Measurements from ENCODE around the gene CSTA.

The CSTA gene

DNA sequence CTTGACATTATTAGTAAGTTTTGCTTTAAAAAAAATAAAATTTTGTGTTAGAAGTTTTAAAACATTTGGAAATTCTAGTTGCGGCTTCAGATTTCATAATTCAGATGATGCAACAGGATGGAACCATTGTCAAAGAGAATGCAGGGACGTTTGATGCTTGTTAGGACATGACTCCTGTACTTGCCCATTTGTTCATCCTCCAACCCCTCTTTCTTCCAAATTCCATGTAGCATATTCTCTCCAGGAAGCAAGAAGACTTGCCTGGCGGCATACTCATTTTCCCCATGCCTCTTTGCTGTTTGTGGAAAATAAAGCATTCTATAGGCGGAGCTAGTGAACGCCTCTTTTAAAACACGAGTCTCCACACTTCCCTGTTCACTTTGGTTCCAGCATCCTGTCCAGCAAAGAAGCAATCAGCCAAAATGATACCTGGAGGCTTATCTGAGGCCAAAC, at the start of gene CSTA:
Gene CSTA (plus strand): TSS at position 378 of the 453 bp plus-strand sequence. CDS start 45 bp downstream, at position 423.
- DNase-seq = no peak

- no peak for DNase-seq
Measured at GRCh38 chr3:122281891-122282290, 43.2 kb upstream of the CSTA start.

- DNase-seq = no peak
Measured at GRCh38 chr3:122283796-122284445, 41.1 kb upstream of the CSTA start.

GRCh38 chr3:122284486-122284885, 40.6 kb upstream of the CSTA start:
- no peak for DNase-seq

DNA sequence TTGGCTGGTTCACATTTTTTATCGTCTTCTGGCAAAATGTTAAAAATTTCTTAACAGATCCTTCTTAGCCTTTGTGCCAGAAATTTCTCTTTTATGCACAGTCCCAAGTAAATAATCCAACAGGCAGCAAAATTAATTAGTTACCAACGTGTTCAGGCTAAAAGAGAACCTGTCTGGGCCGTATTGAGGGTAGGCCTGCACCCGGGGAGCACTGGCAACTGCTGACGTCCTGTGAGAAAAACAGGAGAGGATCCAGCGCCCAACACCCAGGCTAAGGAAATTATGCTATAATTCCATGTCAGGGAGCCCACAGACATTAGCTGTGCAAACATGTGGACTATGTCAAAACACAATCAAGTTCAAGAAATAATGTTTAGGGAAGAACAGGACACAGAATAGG, 30.7 kb upstream of the CSTA start:
- no peak for DNase-seq

GRCh38 chr3:122295266-122296062, 29.6 kb upstream of the CSTA start:
- DNase-seq = no peak

GRCh38 chr3:122298239-122298638, 26.8 kb upstream of the CSTA start:
- no peak for DNase-seq

DNA sequence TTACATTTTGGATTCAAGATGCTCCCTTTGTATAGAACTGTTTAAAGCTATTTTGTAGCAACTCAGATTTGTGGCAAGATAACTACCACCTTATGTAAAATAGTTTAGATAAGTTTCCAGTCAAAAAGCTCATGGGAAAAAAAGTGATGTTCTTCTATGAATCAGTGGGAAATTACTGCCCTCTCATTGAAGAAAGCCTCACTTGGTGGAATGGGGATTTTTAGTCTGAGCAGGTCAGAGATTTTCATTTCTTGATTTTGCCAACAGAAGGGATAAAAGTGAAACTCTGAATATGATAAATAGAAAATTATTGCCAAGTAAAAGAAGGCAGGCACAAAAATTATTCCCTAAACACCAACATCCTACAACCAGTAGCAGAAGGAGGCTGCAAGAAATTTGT, 25.8 kb upstream of the CSTA start:
- no peak for DNase-seq

DNA sequence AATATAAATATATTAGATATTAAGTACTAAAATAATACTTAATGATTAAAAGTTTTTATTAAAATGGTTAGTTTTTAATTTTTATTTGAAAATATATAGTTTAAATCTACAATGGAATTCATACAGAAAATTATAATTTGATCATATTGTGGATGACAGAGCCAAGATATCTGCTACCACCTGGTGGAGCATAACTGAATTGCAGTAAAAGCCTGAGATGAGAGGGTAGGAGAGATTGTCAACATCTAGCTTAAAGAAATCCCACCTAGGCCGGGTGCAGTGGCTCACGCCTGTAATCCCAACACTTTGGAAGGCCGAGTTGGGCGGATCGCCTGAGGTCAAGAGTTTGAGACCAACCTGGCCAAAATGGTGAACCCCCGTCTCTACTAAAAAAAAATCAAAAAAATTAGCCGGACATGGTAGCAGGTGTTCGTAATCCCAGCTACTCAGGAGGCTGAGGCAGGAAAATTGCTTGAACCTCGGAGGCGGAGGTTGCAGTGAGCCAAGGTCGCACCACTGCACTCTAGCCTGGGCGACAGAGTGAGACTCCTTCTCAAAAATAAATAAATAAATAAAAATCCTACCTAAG, 25.1 kb upstream of the CSTA start:
- no peak for DNase-seq

DNA sequence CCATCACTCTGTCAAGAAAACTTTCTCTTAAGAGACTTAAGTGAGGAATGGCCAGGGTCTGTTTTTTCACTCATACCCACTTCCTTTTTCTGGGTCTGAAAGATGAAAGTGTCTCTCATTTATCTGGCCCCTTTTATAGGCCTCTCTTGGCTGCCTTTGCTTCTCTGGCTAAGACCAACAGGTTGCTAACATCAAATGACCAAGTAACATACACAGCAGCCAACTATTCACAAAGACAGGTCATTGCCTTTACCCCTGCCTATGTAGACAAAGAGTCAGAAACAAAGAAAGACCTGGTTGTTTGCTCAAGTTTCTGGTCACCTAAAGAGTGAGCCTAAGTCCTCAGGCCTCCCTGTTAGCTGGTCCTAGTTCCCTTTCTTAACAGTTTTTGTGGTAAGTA, 24.0 kb upstream of the CSTA start:
- DNase-seq = no peak

DNA sequence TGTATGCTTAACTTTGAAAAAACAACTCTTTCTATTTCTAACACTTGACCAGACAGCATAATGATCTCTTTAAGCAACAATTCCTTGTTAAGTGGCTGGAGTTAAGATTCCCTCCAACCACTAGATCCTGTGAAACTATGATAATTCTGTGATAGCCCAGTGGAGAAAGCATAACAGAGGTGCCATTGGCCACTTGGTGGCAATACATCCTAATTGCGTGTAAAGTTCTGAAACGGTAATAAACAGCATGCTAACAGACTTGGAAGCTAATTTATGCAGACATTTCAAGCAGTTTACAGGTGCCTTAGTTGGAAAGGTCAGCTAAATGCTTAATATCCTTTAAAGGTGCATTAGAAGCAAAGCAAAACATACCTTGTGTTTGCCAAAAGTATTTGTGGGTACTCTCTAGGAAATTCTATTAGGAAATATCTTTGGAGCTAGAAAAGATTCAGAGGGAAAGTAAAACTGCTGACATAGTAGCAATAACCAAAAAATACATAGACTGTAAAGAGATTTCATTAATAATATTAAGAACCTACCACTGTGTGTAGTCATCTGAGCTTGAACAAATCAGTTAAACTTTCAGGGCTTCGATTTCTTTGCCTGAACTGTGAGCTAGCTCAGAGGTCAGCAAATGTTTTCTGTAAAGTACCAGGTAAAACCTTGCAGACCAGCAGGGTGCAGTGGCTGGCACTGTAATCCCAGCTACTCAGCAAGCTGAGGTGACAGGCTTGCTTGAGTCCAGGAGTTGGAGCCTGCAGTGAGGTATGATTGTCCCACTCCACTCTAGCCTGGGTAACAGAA, 19.0 kb upstream of the CSTA start:
- no peak for DNase-seq

DNA sequence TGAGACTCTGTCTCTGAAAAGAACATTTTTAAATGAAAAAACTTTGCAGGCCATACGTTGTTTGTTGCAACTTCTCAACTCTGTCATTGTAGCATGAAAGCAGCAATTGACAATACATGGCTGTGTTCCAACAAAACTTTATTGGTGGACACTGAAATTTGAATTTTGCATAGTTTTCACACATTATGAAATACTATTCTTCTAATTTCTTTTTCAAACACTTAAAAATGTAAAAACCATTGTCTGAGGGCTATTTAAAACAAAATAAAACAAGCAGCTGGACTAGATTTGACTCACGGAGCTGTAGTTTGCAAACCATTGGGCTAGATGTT, 18.5 kb upstream of the CSTA start:
- DNase-seq = no peak

- no peak for DNase-seq
Measured at GRCh38 chr3:122307094-122307687, 17.9 kb upstream of the CSTA start.

GRCh38 chr3:122307976-122308375, 17.1 kb upstream of the CSTA start:
- no peak for DNase-seq

DNA sequence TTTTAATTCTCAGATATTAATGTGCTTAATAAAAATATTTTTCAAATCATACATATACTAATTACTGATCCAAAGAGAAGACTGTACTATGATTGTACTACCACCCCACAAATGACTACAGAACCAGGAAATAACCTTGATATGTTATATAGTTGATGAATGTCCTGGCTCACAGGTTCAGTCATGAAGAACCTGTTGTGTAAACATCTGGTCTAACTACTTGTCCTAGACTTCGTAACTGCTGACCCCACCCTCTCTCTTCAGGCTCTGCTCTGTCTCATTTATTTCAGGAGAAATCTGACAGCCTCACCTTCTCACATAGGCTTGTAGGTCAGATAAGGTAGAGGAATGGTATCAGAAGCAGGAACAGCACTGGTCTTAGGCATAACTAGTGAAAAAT, 14.7 kb upstream of the CSTA start:
- no peak for DNase-seq

- DNase-seq = no peak
Measured at GRCh38 chr3:122312826-122313225, 12.2 kb upstream of the CSTA start.

DNA sequence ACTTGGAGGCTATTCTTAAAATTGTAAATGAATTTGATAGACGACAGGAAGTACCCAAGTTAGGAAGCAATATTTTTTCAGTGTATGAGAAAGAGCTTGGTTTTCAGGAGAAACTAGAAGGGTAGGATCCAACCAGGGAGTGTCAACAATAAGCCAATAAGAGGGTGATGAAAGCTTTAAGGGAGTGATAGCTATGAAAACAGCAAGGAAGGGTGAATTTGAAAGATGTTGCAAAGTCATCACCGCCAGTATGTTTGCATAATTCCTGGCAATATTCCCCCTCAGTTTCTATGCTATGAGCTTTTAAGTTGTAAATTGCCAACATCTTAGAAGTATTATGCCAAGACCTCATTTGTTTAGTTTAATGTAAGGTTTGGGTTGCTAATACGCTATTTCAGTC, 11.8 kb upstream of the CSTA start:
- DNase-seq = no peak

DNA sequence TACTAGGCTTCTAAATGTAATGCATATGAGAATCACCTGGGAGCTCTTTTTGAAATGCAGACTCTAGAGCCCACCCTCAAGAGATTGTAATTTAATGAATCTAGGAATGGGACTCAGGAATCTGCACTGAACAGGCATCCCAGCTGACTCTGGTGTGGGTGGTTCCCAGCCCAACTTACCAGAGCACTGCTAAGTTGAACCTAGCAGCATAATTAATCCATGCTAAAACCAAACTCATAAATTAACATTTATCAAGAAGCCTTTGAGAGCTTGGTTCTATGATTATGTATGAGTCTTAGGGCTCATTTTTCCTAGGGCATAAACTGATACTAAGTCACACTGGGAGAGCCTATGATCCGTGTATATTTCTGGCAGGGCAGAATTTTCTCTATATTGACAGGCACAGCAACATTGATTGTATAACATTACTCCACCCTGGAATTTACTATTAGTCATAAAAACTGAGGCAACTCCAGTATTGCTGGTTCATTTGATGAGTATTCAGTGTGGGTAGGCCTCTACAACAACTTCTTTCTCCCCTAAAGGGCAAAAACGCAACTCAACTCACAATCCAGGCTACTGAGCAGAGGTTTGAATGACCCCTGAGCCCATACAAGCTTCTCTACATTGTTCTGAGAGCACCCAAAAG, 10.7 kb upstream of the CSTA start:
- DNase-seq = no peak

DNA sequence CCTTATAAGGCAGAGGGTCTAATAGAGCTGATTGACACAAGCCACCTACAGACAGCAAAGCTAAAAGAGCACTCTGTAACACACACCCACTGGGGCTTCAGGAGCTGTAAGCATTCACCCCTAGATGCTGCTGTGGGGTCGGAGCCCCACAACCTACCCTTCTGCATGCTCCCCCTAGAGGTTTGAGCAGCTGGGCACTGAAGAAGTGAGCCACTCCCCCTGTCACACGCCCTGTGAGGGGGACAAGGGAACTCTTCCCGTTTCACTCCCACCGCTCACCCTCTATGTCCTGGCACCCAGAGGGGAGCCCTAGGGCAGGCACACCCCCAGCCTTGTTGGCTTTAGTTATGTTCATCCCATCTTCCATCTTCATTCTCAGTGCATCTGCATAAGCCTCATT, 9.4 kb upstream of the CSTA start:
- DNase-seq = no peak

- DNase-seq = no peak
Measured at GRCh38 chr3:122316368-122316767, 8.7 kb upstream of the CSTA start.

- no peak for DNase-seq
Measured at GRCh38 chr3:122318620-122319019, 6.4 kb upstream of the CSTA start.

All from NCI-H1417 treated with DMSO at 0.1 percent for 48 hours (cell line).